ENCODE results near the gene PRCD.

DNA sequence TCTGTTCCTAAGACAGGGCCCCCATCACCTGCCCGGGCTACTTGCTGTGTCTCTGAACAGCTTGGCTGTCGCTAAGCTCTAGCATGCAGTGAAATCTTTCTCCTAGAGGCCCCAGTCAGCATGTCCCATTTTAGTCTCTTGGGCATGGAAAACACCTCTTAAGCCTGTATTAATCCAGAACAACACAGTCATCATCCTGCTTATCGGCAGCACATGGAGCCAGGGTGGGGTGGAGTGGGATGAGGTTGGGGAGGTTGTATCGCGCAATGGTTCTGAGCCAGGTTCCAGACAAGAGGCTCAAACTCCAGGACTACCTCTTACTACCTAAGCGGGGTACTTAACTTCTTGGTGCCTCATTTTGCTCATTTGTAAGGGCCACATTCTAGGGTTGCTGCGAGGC is 38.0 kb downstream of the PRCD start:
- TF ChIP-seq, protein P1, sequence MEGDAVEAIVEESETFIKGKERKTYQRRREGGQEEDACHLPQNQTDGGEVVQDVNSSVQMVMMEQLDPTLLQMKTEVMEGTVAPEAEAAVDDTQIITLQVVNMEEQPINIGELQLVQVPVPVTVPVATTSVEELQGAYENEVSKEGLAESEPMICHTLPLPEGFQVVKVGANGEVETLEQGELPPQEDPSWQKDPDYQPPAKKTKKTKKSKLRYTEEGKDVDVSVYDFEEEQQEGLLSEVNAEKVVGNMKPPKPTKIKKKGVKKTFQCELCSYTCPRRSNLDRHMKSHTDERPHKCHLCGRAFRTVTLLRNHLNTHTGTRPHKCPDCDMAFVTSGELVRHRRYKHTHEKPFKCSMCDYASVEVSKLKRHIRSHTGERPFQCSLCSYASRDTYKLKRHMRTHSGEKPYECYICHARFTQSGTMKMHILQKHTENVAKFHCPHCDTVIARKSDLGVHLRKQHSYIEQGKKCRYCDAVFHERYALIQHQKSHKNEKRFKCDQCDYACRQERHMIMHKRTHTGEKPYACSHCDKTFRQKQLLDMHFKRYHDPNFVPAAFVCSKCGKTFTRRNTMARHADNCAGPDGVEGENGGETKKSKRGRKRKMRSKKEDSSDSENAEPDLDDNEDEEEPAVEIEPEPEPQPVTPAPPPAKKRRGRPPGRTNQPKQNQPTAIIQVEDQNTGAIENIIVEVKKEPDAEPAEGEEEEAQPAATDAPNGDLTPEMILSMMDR (IDR thresholded peaks at IDR 0.05), result no peak
- TF ChIP-seq POLR2A (IDR thresholded peaks at IDR 0.05), result no peak
